GM12874 (cell line): Measurements from ENCODE around the gene PPP3R1.

Experiments used
- CTCF ChIP-seq: IDR thresholded peaks from 2 replicates; pipeline ENCODE4 v1.5.1; 2011; ENCODE audit warnings: low read depth, mild to moderate bottlenecking, control low read depth, low read length, moderate library complexity; ENCODE audit not compliant: insufficient read depth

PPP3R1 gene

GRCh38 chr2:68217729-68218128, 34.6 kb downstream of the PPP3R1 start:
- no peak for TF ChIP-seq CTCF

- TF ChIP-seq CTCF, result no peak
Observed at GRCh38 chr2:68216454-68217310, 35.6 kb downstream of the PPP3R1 start.

- no peak for TF ChIP-seq CTCF
Observed at GRCh38 chr2:68214381-68214780, 38.0 kb downstream of the PPP3R1 start.

GRCh38 chr2:68206793-68207192, 45.5 kb downstream of the PPP3R1 start:
- no peak for TF ChIP-seq CTCF

- no peak for TF ChIP-seq CTCF
Observed at GRCh38 chr2:68203587-68203986, 48.7 kb downstream of the PPP3R1 start.

- no peak for TF ChIP-seq CTCF
Observed at GRCh38 chr2:68200157-68200787, 52.1 kb downstream of the PPP3R1 start.

GRCh38 chr2:68196120-68196716, 56.1 kb downstream of the PPP3R1 start:
- TF ChIP-seq CTCF, result no peak
